Caki2 (cell line): Measurements from ENCODE around the gene CHST1. TPM values are rescaled to one million over a fixed set of nuclear protein-coding genes. Genes with fewer than 3 reads are reported as not detected.

Source experiments
- DNase-seq: peaks from one replicate; pipeline ENCODE4 v3.0.0-alpha.2; 2015; ENCODE audit warnings: low read depth
- in situ Hi-C: cut with HindIII; loops from 2 replicates; pipeline ENCODE4 v1.10.0; 2016; ENCODE audit warnings: low sequenced_read_pairs, low pct_unique_long_range_greater_than_20kb, mixed read lengths
- total RNA-seq: library from RNA; depleted of rRNA; stranded (reverse); fragments of >200 nt; shearing (Covaris generic); gene quantifications from 2 replicates; pipeline ENCODE4 v1.2.3, GENCODE V29; 2014; ENCODE audit warnings: low replicate concordance; rRNA removed

CHST1 gene, protein sequence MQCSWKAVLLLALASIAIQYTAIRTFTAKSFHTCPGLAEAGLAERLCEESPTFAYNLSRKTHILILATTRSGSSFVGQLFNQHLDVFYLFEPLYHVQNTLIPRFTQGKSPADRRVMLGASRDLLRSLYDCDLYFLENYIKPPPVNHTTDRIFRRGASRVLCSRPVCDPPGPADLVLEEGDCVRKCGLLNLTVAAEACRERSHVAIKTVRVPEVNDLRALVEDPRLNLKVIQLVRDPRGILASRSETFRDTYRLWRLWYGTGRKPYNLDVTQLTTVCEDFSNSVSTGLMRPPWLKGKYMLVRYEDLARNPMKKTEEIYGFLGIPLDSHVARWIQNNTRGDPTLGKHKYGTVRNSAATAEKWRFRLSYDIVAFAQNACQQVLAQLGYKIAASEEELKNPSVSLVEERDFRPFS
- total RNA-seq: 1.5 TPM in 1 of 2 replicates, not detected in the other

- in situ Hi-C loops: no loop called here
- peak; percentile 18 for DNase-seq
These were observed at the start of gene CHST1 for GRCh38 chr11:45665206-45665932. Gene CHST1 (minus strand): TSS chr11:45665622. CDS start chr11:45650923, 14,699 bp downstream.

GRCh38 chr11:45713573-45713972 is 48.2 kb upstream of the CHST1 start:
- in situ Hi-C loops: no loop called here
- no peak for DNase-seq

GRCh38 chr11:45710561-45710960 is 45.1 kb upstream of the CHST1 start:
- in situ Hi-C loops: no loop called here

GRCh38 chr11:45708887-45709663 is 43.7 kb upstream of the CHST1 start:
- in situ Hi-C loops: no loop called here
- no peak for DNase-seq

More at GRCh38 chr11:45710561-45710960, 45.1 kb upstream of the CHST1 start:
- DNase-seq: no peak

DNA sequence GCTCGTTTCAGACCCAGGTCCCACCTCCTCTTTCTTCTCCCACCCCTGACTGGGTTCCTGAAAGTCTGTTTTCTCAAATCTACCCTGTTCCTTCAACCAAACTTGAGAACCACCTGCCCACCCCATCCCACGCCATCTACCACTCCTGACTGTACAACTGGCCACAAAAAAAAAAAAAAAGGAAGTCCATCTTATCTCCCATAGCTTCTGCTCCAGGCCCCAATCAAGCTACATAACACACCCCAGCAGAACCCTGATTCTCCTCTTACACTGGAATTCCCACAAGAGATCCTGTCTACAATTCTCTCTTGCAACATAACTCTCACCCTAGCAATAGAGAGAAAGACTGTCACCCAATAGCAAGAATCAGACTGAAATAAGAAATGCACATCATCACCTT is 39.2 kb upstream of the CHST1 start:
- in situ Hi-C loops: no loop called here

DNA sequence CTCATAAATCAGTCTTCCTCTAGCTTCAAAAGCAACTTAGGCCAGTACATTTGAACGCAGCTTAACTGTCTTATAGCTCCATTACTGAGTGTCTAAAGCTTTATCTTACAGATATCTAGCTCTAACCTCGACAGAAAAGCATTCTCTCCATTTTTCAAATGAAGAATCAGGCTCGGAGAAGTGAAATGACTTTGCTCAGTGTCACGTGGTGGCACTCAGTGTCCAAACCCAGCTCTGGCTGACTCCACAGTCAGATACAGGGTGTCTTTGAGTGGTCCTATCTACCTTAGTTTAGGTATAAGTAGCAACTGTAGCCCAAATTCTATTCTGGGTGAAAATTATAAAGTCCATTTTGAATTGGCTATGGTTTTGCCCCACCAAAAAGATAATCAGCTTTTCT is 38.7 kb upstream of the CHST1 start:
- in situ Hi-C loops: no loop called here
- no peak for DNase-seq

More for the DNA sequence above, 39.2 kb upstream of the CHST1 start:
- DNase-seq: no peak

- in situ Hi-C loops: no loop called here
- no peak for DNase-seq
These were observed 37.1 kb upstream of the CHST1 start for GRCh38 chr11:45702511-45702910.

GRCh38 chr11:45698777-45699497 is 33.5 kb upstream of the CHST1 start:
- DNase-seq: no peak
- in situ Hi-C loops: no loop called here

DNA sequence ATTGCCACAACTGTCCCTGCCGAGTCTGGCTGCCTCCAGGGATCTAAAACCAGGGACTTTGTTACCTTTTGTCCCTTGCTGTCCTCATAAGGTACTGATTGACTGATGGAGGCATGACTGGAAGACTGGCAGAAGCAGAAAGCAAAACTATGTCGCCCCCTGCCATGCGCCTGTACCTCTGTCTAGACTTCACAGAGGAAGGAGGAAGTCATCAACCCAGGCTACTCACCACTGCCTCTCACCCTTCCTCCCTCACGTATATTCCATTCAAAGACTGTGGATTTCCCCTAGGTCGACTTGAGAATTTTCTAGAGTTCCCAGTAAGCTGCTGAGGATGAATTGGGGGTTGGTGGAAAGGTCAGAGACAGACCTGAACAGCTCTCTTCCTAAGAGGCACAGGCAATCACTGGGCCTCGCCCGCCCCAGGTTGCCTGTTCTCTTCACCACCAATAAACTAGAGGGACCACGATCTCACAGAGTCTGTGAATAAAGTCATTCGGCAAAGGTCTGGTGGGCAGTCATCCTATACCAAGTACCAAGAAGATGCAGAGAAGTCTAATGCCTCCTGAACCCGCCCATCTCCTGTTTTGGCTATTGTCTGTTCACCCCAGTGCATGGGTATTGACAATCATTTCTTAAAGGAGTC is 27.5 kb upstream of the CHST1 start:
- DNase-seq: no peak
- in situ Hi-C loops: no loop called here

DNA sequence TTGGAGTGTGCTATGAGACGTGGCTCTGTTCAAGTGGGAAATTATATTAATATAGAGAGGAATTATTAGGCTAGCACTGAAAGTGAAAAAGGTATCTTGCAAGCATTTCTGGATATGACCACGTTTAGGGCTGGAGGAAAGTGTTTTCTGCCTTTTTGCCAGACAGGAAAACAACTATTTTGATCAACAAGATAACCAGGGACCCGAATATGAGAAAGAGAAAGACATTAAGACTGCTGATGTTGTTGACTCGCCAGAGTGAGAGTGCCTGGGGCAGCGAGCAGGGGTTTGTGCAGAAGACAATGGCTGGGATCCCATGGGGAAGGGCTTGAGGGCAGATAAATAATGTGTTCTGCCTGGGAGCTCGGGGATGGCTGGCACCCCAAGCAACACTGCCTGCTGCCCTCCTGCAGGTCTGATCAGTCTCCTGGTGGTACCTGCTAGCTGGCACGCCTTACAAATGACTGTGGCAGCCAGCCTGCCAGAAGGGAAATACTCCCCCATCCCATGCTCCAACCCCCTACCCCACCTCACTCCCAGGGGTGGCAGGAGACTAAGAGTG is 23.1 kb upstream of the CHST1 start:
- DNase-seq: no peak
- in situ Hi-C loops: no loop called here

GRCh38 chr11:45687836-45688235 is 22.4 kb upstream of the CHST1 start:
- in situ Hi-C loops: no loop called here
- no peak for DNase-seq

DNA sequence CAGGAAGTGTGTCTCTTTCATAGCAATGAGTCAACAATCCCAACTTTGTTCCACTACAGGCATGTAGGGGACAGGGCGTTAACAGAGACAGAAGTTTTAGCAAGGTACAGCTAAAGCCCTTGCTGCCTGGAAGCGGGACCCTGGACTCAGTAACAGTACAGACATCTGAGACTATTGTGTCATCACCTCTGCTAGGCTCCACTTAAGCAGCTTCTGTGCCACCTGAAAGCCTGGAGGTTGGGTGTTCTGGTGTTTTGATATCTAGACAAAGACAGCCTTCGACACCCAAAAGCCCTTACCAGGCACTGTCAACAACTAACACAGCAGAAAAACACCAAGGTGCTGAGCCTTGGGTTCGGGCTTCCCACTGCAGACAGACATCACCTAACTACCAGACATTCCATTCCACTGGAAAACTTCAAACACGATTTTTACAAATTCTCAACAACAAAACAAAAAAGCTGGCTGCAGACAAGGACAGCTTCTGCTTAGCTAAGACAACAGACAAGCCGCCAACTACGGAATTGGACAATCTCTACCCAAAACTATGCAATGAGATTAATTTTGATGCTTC is 20.6 kb upstream of the CHST1 start:
- in situ Hi-C loops: no loop called here
- DNase-seq: no peak

GRCh38 chr11:45684440-45684839 is 19.0 kb upstream of the CHST1 start:
- in situ Hi-C loops: no loop called here
- no peak for DNase-seq

GRCh38 chr11:45683271-45684058 is 18.0 kb upstream of the CHST1 start:
- in situ Hi-C loops: no loop called here

DNA sequence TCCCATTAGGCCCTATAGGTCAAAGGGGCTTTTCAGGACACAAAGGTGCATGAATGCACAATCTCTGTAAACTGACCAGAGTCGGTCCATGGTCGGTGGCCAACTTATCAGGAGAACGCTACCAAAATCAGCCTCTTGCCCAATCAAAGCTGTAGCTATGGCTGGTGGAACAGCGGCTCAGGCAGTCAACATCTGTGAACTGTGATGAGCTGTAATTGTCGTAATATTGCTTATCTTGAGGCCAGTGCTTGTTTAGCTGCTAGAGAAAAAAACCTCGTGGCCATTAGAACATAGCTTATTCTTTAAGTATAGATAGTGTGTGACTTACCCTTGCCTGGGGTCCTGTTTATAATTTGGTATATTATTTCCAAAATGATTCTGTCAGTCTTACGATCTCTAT is 14.4 kb upstream of the CHST1 start:
- in situ Hi-C loops: no loop called here
- no peak for DNase-seq

More at GRCh38 chr11:45683271-45684058, 18.0 kb upstream of the CHST1 start:
- DNase-seq: no peak

GRCh38 chr11:45678976-45679375 is 13.6 kb upstream of the CHST1 start:
- in situ Hi-C loops: no loop called here
- DNase-seq: no peak
